IMR-90 (cell line): ENCODE data around the gene UCKL1. TPM values are rescaled to one million over a fixed set of nuclear protein-coding genes. Genes with fewer than 3 reads are reported as not detected.

Source experiments
- ATAC-seq: fragments of 200-7000 bp; cut with Tn5 transposase; 2 replicates; pipeline ENCODE4 v1.9.1; 2020; ENCODE audit warnings: low read depth, mild to moderate bottlenecking, moderate library complexity
- BruUV-seq: library from RNA; stranded (reverse); fragments of 400-500 nt; replicated peaks from 2 replicates; lab custom pipeline; 2021; lab: Mats Ljungman, UMichigan
- CTCF ChIA-PET: fragments of 300-600 bp; formaldehyde crosslinking; extraction: SDS; loops from one replicate; lab custom pipeline; 2021; ENCODE audit warnings: antibody characterized with exemption; lab: Yijun Ruan, JAX
- POLR2A ChIA-PET: fragments of 300-600 bp; sonication (Branson Sonifier 250); formaldehyde crosslinking; loops from one replicate; lab custom pipeline; 2022; ENCODE audit warnings: antibody characterized with exemption; ENCODE audit not compliant: unreplicated experiment; lab: Charles Lee
- DNase-seq: peaks from one replicate; pipeline ENCODE4 v3.0.0; 2013
- H2AFZ ChIP-seq: replicated peaks from 2 replicates; pipeline ENCODE3; 2013; ENCODE audit warnings: low read length, mild to moderate bottlenecking; ENCODE audit not compliant: poor library complexity
- H2AK5ac ChIP-seq: 2 replicates; pipeline ENCODE4 v1.6.1; 2013; ENCODE audit warnings: low read depth, low read length, inconsistent platforms
- H2AK9ac ChIP-seq: replicated peaks from 2 replicates; pipeline ENCODE3; 2013; ENCODE audit warnings: mild to moderate bottlenecking, low read depth, low read length, moderate library complexity; ENCODE audit not compliant: poor library complexity
- H2BK120ac ChIP-seq: 2 replicates; pipeline ENCODE4 v1.6.1; 2013; ENCODE audit warnings: low read depth, low read length, inconsistent platforms
- H2BK15ac ChIP-seq: 3 replicates; pipeline ENCODE4 v1.6.1; 2013; ENCODE audit warnings: low read depth, low read length, inconsistent platforms
- H2BK20ac ChIP-seq: 2 replicates; pipeline ENCODE4 v1.6.1; 2013; ENCODE audit warnings: low read depth, mild to moderate bottlenecking, inconsistent platforms, low read length, moderate library complexity
- H2BK5ac ChIP-seq: 2 replicates; pipeline ENCODE4 v1.6.1; 2013; ENCODE audit warnings: mild to moderate bottlenecking, low read depth, low read length, inconsistent platforms; ENCODE audit not compliant: poor library complexity, severe bottlenecking
- H3K14ac ChIP-seq: replicated peaks from 2 replicates; pipeline ENCODE4 v1.6.1; 2013; ENCODE audit warnings: low read depth, low read length, inconsistent platforms
- H3K18ac ChIP-seq: 2 replicates; pipeline ENCODE4 v1.6.1; 2013; ENCODE audit warnings: low read depth, low read length, control low read depth
- H3K23ac ChIP-seq: 2 replicates; pipeline ENCODE4 v1.6.1; 2013; ENCODE audit warnings: low read depth, low read length, inconsistent platforms
- H3K27ac ChIP-seq: 2 replicates; pipeline ENCODE4 v1.5.1; 2013; ENCODE audit warnings: mild to moderate bottlenecking, control low read depth, low read length; ENCODE audit not compliant: insufficient read depth
- H3K27me3 ChIP-seq: 2 replicates; pipeline ENCODE4 v1.6.1; 2013; ENCODE audit warnings: low read length; ENCODE audit not compliant: control insufficient read depth, insufficient read depth
- H3K36me3 ChIP-seq: 2 replicates; pipeline ENCODE4 v1.6.1; 2013; ENCODE audit warnings: low read length, mixed read lengths; ENCODE audit not compliant: control insufficient read depth, insufficient read depth
- H3K4ac ChIP-seq: 2 replicates; pipeline ENCODE4 v1.6.1; 2013; ENCODE audit warnings: low read depth, low read length, inconsistent platforms
- H3K4me1 ChIP-seq: 2 replicates; pipeline ENCODE4 v1.6.1; 2013; ENCODE audit warnings: low read length, mixed read lengths; ENCODE audit not compliant: control insufficient read depth, insufficient read depth
- H3K4me2 ChIP-seq: 2 replicates; pipeline ENCODE4 v1.6.1; 2013; ENCODE audit warnings: low read depth, mild to moderate bottlenecking, control low read depth, low read length, moderate library complexity
- H3K4me3 ChIP-seq: 2 replicates; pipeline ENCODE4 v1.5.1; 2013; ENCODE audit warnings: low read depth, mild to moderate bottlenecking, control low read depth, low read length, moderate library complexity; ENCODE audit not compliant: insufficient read depth
- H3K56ac ChIP-seq: 2 replicates; pipeline ENCODE4 v1.6.1; 2013; ENCODE audit warnings: low read length, inconsistent platforms; ENCODE audit not compliant: insufficient read depth; ENCODE audit errors: extremely low read depth
- H3K79me1 ChIP-seq, 2 experiments: 2 replicates each; pipeline ENCODE4 v1.6.1; 2013; ENCODE audit warnings: low read length in 2 of 2, inconsistent platforms in 1 of 2, low read depth in 1 of 2
- H3K9ac ChIP-seq: 2 replicates; pipeline ENCODE4 v1.6.1; 2013; ENCODE audit warnings: low read depth, low read length, control low read depth
- H3K9me1 ChIP-seq: 2 replicates; pipeline ENCODE4 v1.6.1; 2013; ENCODE audit warnings: low read length, inconsistent platforms; ENCODE audit not compliant: insufficient read depth
- H3K9me3 ChIP-seq: 2 replicates; pipeline ENCODE4 v1.6.1; 2013; ENCODE audit warnings: low read length; ENCODE audit not compliant: control insufficient read depth, insufficient read depth
- H4K20me1 ChIP-seq: 2 replicates; pipeline ENCODE4 v1.6.1; 2013; ENCODE audit warnings: low read length, inconsistent platforms; ENCODE audit not compliant: insufficient read depth
- H4K5ac ChIP-seq: 2 replicates; pipeline ENCODE4 v1.6.1; 2013; ENCODE audit warnings: mild to moderate bottlenecking, low read depth, low read length, control low read depth
- H4K8ac ChIP-seq, 2 experiments: 2 replicates each; pipeline ENCODE4 v1.6.1; 2013; ENCODE audit warnings: low read depth in 2 of 2, low read length in 2 of 2, control low read depth in 1 of 2, inconsistent platforms in 1 of 2
- H4K91ac ChIP-seq: 2 replicates; pipeline ENCODE4 v1.6.1; 2013; ENCODE audit warnings: low read depth, low read length, inconsistent platforms; ENCODE audit not compliant: insufficient read depth
- BHLHE40 ChIP-seq: fragments of 150-350 bp; IDR thresholded peaks from 2 replicates; pipeline ENCODE4 v1.6.1; 2016; ENCODE audit warnings: mild to moderate bottlenecking, low read depth, low read length
- CEBPB ChIP-seq: IDR thresholded peaks from 2 replicates; pipeline ENCODE4 v1.6.1; 2012; ENCODE audit warnings: low read depth, low read length, improper control_type of control experiment
- CHD1 ChIP-seq: IDR thresholded peaks from 2 replicates; pipeline ENCODE4 v1.6.1; 2012; ENCODE audit warnings: low read depth, low read length, improper control_type of control experiment
- CTCF ChIP-seq: conservative IDR thresholded peaks from 2 replicates; pipeline ENCODE4 v1.5.1; 2012; ENCODE audit warnings: mild to moderate bottlenecking, low read depth, low read length, improper control_type of control experiment
- FOS ChIP-seq: fragments of 150-350 bp; IDR thresholded peaks from 2 replicates; pipeline ENCODE4 v1.6.1; 2016; ENCODE audit warnings: low read depth, low read length
- MAFK ChIP-seq: IDR thresholded peaks from 2 replicates; pipeline ENCODE4 v1.6.1; 2012; ENCODE audit warnings: low read depth, low read length, improper control_type of control experiment
- MAZ ChIP-seq: IDR thresholded peaks from 2 replicates; pipeline ENCODE4 v1.6.1; 2012; ENCODE audit warnings: low read depth, mild to moderate bottlenecking, low read length, improper control_type of control experiment, moderate library complexity, borderline replicate concordance
- MXI1 ChIP-seq: IDR thresholded peaks from 2 replicates; pipeline ENCODE4 v1.6.1; 2012; ENCODE audit warnings: low read depth, mild to moderate bottlenecking, low read length, moderate library complexity, borderline replicate concordance
- NFE2L2 ChIP-seq: fragments of 150-350 bp; IDR thresholded peaks from 2 replicates; pipeline ENCODE4 v1.6.1; 2016; ENCODE audit warnings: low read depth, mild to moderate bottlenecking, low read length
- POLR2A ChIP-seq: IDR thresholded peaks from 2 replicates; pipeline ENCODE4 v1.6.1; 2012; ENCODE audit warnings: mild to moderate bottlenecking, low read depth, low read length
- RAD21 ChIP-seq: IDR thresholded peaks from 2 replicates; pipeline ENCODE4 v1.6.1; 2012; ENCODE audit warnings: low read length, improper control_type of control experiment
- RCOR1 ChIP-seq: IDR thresholded peaks from 2 replicates; pipeline ENCODE4 v1.6.1; 2012; ENCODE audit warnings: mild to moderate bottlenecking, low read length, improper control_type of control experiment; ENCODE audit not compliant: insufficient replicate concordance
- RFX5 ChIP-seq: IDR thresholded peaks from 2 replicates; pipeline ENCODE4 v1.8.0; 2012; ENCODE audit warnings: low read depth, mild to moderate bottlenecking, low read length, moderate library complexity
- SMC3 ChIP-seq: fragments of 150-350 bp; IDR thresholded peaks from 2 replicates; pipeline ENCODE4 v1.6.1; 2016; ENCODE audit warnings: low read depth, mild to moderate bottlenecking, antibody characterized with exemption, low read length, moderate library complexity
- USF2 ChIP-seq: fragments of 150-350 bp; IDR thresholded peaks from 2 replicates; pipeline ENCODE4 v1.6.1; 2017; ENCODE audit warnings: mild to moderate bottlenecking, antibody characterized with exemption, low read length, low read depth
- WGBS, 2 experiments: methylation state at CpG; one replicate each; pipeline versions ENCODE4 v1.1.5 to v1.1.7; 2013; ENCODE audit warnings: missing lambda C conversion rate in 2 of 2; ENCODE audit not compliant: insufficient read length in 1 of 2; ENCODE audit errors: extremely low coverage in 2 of 2; 5-methylcytosine and 5-hydroxymethylcytosine counted together
- dilution Hi-C: fragments of 300-500 bp; cut with HindIII; formaldehyde crosslinking; loops from one replicate; pipeline ENCODE4 v1.14.3; 2018; ENCODE audit warnings: low sequenced_read_pairs; ENCODE audit not compliant: unreplicated experiment
- in situ Hi-C: fragments of 300-500 bp; cut with MboI; formaldehyde crosslinking; loops from 3 replicates; pipeline ENCODE4 v1.14.3; 2019; ENCODE audit warnings: low sequenced_read_pairs, inconsistent platforms, mixed read lengths
- intact Hi-C: fragments of 100-400 bp; cut with micrococcal nuclease; formaldehyde crosslinking; loops from 2 replicates; pipeline ENCODE4 v1.10.0; 2022
- polyA plus RNA-seq, 3 experiments: library from polyadenylated mRNA; depleted of rRNA; stranded (reverse); fragments of >200 nt; gene quantifications; 2 replicates each; pipeline ENCODE4 v1.2.3, GENCODE V29; 2012; ENCODE audit warnings: low replicate concordance in 1 of 3
- total RNA-seq: library from RNA; depleted of rRNA; stranded (reverse); fragments of >200 nt; gene quantifications from 2 replicates; pipeline ENCODE4 v1.2.3, GENCODE V29; 2012
- TF ChIP-seq, protein P1 (sequence below): fragments of 150-350 bp; IDR thresholded peaks from 2 replicates; pipeline ENCODE4 v1.6.1; 2016; ENCODE audit warnings: low read depth, mild to moderate bottlenecking, low read length, moderate library complexity, borderline replicate concordance

Gene UCKL1
- total and polyA plus RNA-seq, 2 of the 4 experiments (the other 2 are of a cell fraction) = 16.7 to 54.7 TPM

- Histone ChIP-seq H3K79me1 (peaks cover 2 to 65% of the 10 kb centered on the region in 2 experiments; a peak in 3 of 4 replicates), H3K4ac (no peak overlapping the region), H2AK5ac (no peak overlapping the region), H2BK120ac (no peak overlapping the region), H2AFZ (no peak overlapping the region), H3K27me3 (no peaks in the 10 kb centered on the region), H3K9me3 (no peaks in the 10 kb centered on the region), H3K4me1 (peaks cover 14% of the 10 kb centered on the region), H3K18ac (no peak overlapping the region), H4K20me1 (peaks cover 80% of the 10 kb centered on the region), H3K4me3 (no peak overlapping the region), H4K8ac (no peak overlapping the region), H2AK9ac (no peak overlapping the region), H2BK15ac (no peak overlapping the region), H3K23ac (peak overlapping the region; percentile 81), H3K14ac (no peak overlapping the region), H4K5ac (no peak overlapping the region), H2BK20ac (no peak overlapping the region), H3K27ac (no peak overlapping the region), H3K9ac (no peak overlapping the region), H3K56ac (no peak overlapping the region), H3K9me1 (peaks cover 17% of the 10 kb centered on the region), H4K91ac (no peak overlapping the region), H2BK5ac (no peak overlapping the region), H3K4me2 (no peak overlapping the region), H3K36me3 (peaks cover 12% of the 10 kb centered on the region)
- ChIA-PET POLR2A (no interaction called here), CTCF (no interaction called here)
- in situ Hi-C loops = no loop called here
- DNase-seq = no peak
- ATAC-seq = no peak
- no peak for TF ChIP-seq MAFK
- no peak for TF ChIP-seq FOS
- no peak for TF ChIP-seq RFX5
- TF ChIP-seq CHD1 = no peak
- no peak for TF ChIP-seq MAZ
- TF ChIP-seq SMC3 = no peak
- no peak for TF ChIP-seq BHLHE40
- no peak for TF ChIP-seq CEBPB
- no peak for TF ChIP-seq USF2
- TF ChIP-seq, protein P1, sequence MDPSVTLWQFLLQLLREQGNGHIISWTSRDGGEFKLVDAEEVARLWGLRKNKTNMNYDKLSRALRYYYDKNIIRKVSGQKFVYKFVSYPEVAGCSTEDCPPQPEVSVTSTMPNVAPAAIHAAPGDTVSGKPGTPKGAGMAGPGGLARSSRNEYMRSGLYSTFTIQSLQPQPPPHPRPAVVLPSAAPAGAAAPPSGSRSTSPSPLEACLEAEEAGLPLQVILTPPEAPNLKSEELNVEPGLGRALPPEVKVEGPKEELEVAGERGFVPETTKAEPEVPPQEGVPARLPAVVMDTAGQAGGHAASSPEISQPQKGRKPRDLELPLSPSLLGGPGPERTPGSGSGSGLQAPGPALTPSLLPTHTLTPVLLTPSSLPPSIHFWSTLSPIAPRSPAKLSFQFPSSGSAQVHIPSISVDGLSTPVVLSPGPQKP = no peak
- no peak for TF ChIP-seq NFE2L2
- TF ChIP-seq CTCF = no peak
- TF ChIP-seq POLR2A = no peak
- no peak for TF ChIP-seq MXI1
- no peak for TF ChIP-seq RCOR1
- no peak for TF ChIP-seq RAD21
- dilution Hi-C loops = no loop called here
- intact Hi-C loops = loop anchor here (2.0 kb wide), 1 partner anchor 159 kb away; no protein-coding TSS in a partner anchor
- no TSS peak for BruUV-seq
- 100% methylated on average over 3 of the region's 6 CpGs; no CpG with 5 or more reads in 1 of the 2 experiments for WGBS, 2 experiments
These were observed 58.1 kb downstream of the UCKL1 start for GRCh38 chr20:63897978-63898561.
